IMR-90 (cell line): Measurements from ENCODE around the gene LILRB2. TPM values are rescaled to one million over a fixed set of nuclear protein-coding genes. Genes with fewer than 3 reads are reported as not detected.

Experiments
- ATAC-seq: fragments of 200-7000 bp; cut with Tn5 transposase; 2 replicates; pipeline ENCODE4 v1.9.1; 2020; ENCODE audit warnings: low read depth, mild to moderate bottlenecking, moderate library complexity
- BruUV-seq: library from RNA; stranded (reverse); fragments of 400-500 nt; replicated peaks from 2 replicates; lab custom pipeline; 2021; lab: Mats Ljungman, UMichigan
- CTCF ChIA-PET: fragments of 300-600 bp; formaldehyde crosslinking; extraction: SDS; loops from one replicate; lab custom pipeline; 2021; ENCODE audit warnings: antibody characterized with exemption; lab: Yijun Ruan, JAX
- POLR2A ChIA-PET: fragments of 300-600 bp; sonication (Branson Sonifier 250); formaldehyde crosslinking; loops from one replicate; lab custom pipeline; 2022; ENCODE audit warnings: antibody characterized with exemption; ENCODE audit not compliant: unreplicated experiment; lab: Charles Lee
- DNase-seq: peaks from one replicate; pipeline ENCODE4 v3.0.0; 2013
- H2AFZ ChIP-seq: replicated peaks from 2 replicates; pipeline ENCODE3; 2013; ENCODE audit warnings: low read length, mild to moderate bottlenecking; ENCODE audit not compliant: poor library complexity
- H2AK5ac ChIP-seq: 2 replicates; pipeline ENCODE4 v1.6.1; 2013; ENCODE audit warnings: low read depth, low read length, inconsistent platforms
- H2AK9ac ChIP-seq: replicated peaks from 2 replicates; pipeline ENCODE3; 2013; ENCODE audit warnings: mild to moderate bottlenecking, low read depth, low read length, moderate library complexity; ENCODE audit not compliant: poor library complexity
- H2BK120ac ChIP-seq: 2 replicates; pipeline ENCODE4 v1.6.1; 2013; ENCODE audit warnings: low read depth, low read length, inconsistent platforms
- H2BK15ac ChIP-seq: 3 replicates; pipeline ENCODE4 v1.6.1; 2013; ENCODE audit warnings: low read depth, low read length, inconsistent platforms
- H2BK20ac ChIP-seq: 2 replicates; pipeline ENCODE4 v1.6.1; 2013; ENCODE audit warnings: low read depth, mild to moderate bottlenecking, inconsistent platforms, low read length, moderate library complexity
- H2BK5ac ChIP-seq: 2 replicates; pipeline ENCODE4 v1.6.1; 2013; ENCODE audit warnings: mild to moderate bottlenecking, low read depth, low read length, inconsistent platforms; ENCODE audit not compliant: poor library complexity, severe bottlenecking
- H3K14ac ChIP-seq: replicated peaks from 2 replicates; pipeline ENCODE4 v1.6.1; 2013; ENCODE audit warnings: low read depth, low read length, inconsistent platforms
- H3K18ac ChIP-seq: 2 replicates; pipeline ENCODE4 v1.6.1; 2013; ENCODE audit warnings: low read depth, low read length, control low read depth
- H3K23ac ChIP-seq: 2 replicates; pipeline ENCODE4 v1.6.1; 2013; ENCODE audit warnings: low read depth, low read length, inconsistent platforms
- H3K27ac ChIP-seq: 2 replicates; pipeline ENCODE4 v1.5.1; 2013; ENCODE audit warnings: mild to moderate bottlenecking, control low read depth, low read length; ENCODE audit not compliant: insufficient read depth
- H3K27me3 ChIP-seq: 2 replicates; pipeline ENCODE4 v1.6.1; 2013; ENCODE audit warnings: low read length; ENCODE audit not compliant: control insufficient read depth, insufficient read depth
- H3K36me3 ChIP-seq: 2 replicates; pipeline ENCODE4 v1.6.1; 2013; ENCODE audit warnings: low read length, mixed read lengths; ENCODE audit not compliant: control insufficient read depth, insufficient read depth
- H3K4ac ChIP-seq: 2 replicates; pipeline ENCODE4 v1.6.1; 2013; ENCODE audit warnings: low read depth, low read length, inconsistent platforms
- H3K4me1 ChIP-seq: 2 replicates; pipeline ENCODE4 v1.6.1; 2013; ENCODE audit warnings: low read length, mixed read lengths; ENCODE audit not compliant: control insufficient read depth, insufficient read depth
- H3K4me2 ChIP-seq: 2 replicates; pipeline ENCODE4 v1.6.1; 2013; ENCODE audit warnings: low read depth, mild to moderate bottlenecking, control low read depth, low read length, moderate library complexity
- H3K4me3 ChIP-seq: 2 replicates; pipeline ENCODE4 v1.5.1; 2013; ENCODE audit warnings: low read depth, mild to moderate bottlenecking, control low read depth, low read length, moderate library complexity; ENCODE audit not compliant: insufficient read depth
- H3K56ac ChIP-seq: 2 replicates; pipeline ENCODE4 v1.6.1; 2013; ENCODE audit warnings: low read length, inconsistent platforms; ENCODE audit not compliant: insufficient read depth; ENCODE audit errors: extremely low read depth
- H3K79me1 ChIP-seq, 2 experiments: 2 replicates each; pipeline ENCODE4 v1.6.1; 2013; ENCODE audit warnings: low read length in 2 of 2, inconsistent platforms in 1 of 2, low read depth in 1 of 2
- H3K9ac ChIP-seq: 2 replicates; pipeline ENCODE4 v1.6.1; 2013; ENCODE audit warnings: low read depth, low read length, control low read depth
- H3K9me1 ChIP-seq: 2 replicates; pipeline ENCODE4 v1.6.1; 2013; ENCODE audit warnings: low read length, inconsistent platforms; ENCODE audit not compliant: insufficient read depth
- H3K9me3 ChIP-seq: 2 replicates; pipeline ENCODE4 v1.6.1; 2013; ENCODE audit warnings: low read length; ENCODE audit not compliant: control insufficient read depth, insufficient read depth
- H4K20me1 ChIP-seq: 2 replicates; pipeline ENCODE4 v1.6.1; 2013; ENCODE audit warnings: low read length, inconsistent platforms; ENCODE audit not compliant: insufficient read depth
- H4K5ac ChIP-seq: 2 replicates; pipeline ENCODE4 v1.6.1; 2013; ENCODE audit warnings: mild to moderate bottlenecking, low read depth, low read length, control low read depth
- H4K8ac ChIP-seq, 2 experiments: 2 replicates each; pipeline ENCODE4 v1.6.1; 2013; ENCODE audit warnings: low read depth in 2 of 2, low read length in 2 of 2, control low read depth in 1 of 2, inconsistent platforms in 1 of 2
- H4K91ac ChIP-seq: 2 replicates; pipeline ENCODE4 v1.6.1; 2013; ENCODE audit warnings: low read depth, low read length, inconsistent platforms; ENCODE audit not compliant: insufficient read depth
- CEBPB ChIP-seq: IDR thresholded peaks from 2 replicates; pipeline ENCODE4 v1.6.1; 2012; ENCODE audit warnings: low read depth, low read length, improper control_type of control experiment
- CHD1 ChIP-seq: IDR thresholded peaks from 2 replicates; pipeline ENCODE4 v1.6.1; 2012; ENCODE audit warnings: low read depth, low read length, improper control_type of control experiment
- CTCF ChIP-seq: conservative IDR thresholded peaks from 2 replicates; pipeline ENCODE4 v1.5.1; 2012; ENCODE audit warnings: mild to moderate bottlenecking, low read depth, low read length, improper control_type of control experiment
- ELK1 ChIP-seq: fragments of 150-350 bp; IDR thresholded peaks from 2 replicates; pipeline ENCODE4 v1.6.1; 2016; ENCODE audit warnings: low read depth, mild to moderate bottlenecking, low read length, moderate library complexity, borderline replicate concordance
- FOS ChIP-seq: fragments of 150-350 bp; IDR thresholded peaks from 2 replicates; pipeline ENCODE4 v1.6.1; 2016; ENCODE audit warnings: low read depth, low read length
- MAFK ChIP-seq: IDR thresholded peaks from 2 replicates; pipeline ENCODE4 v1.6.1; 2012; ENCODE audit warnings: low read depth, low read length, improper control_type of control experiment
- MXI1 ChIP-seq: IDR thresholded peaks from 2 replicates; pipeline ENCODE4 v1.6.1; 2012; ENCODE audit warnings: low read depth, mild to moderate bottlenecking, low read length, moderate library complexity, borderline replicate concordance
- NFE2L2 ChIP-seq: fragments of 150-350 bp; IDR thresholded peaks from 2 replicates; pipeline ENCODE4 v1.6.1; 2016; ENCODE audit warnings: low read depth, mild to moderate bottlenecking, low read length
- POLR2A ChIP-seq: IDR thresholded peaks from 2 replicates; pipeline ENCODE4 v1.6.1; 2012; ENCODE audit warnings: mild to moderate bottlenecking, low read depth, low read length
- RCOR1 ChIP-seq: IDR thresholded peaks from 2 replicates; pipeline ENCODE4 v1.6.1; 2012; ENCODE audit warnings: mild to moderate bottlenecking, low read length, improper control_type of control experiment; ENCODE audit not compliant: insufficient replicate concordance
- RFX5 ChIP-seq: IDR thresholded peaks from 2 replicates; pipeline ENCODE4 v1.8.0; 2012; ENCODE audit warnings: low read depth, mild to moderate bottlenecking, low read length, moderate library complexity
- SMC3 ChIP-seq: fragments of 150-350 bp; IDR thresholded peaks from 2 replicates; pipeline ENCODE4 v1.6.1; 2016; ENCODE audit warnings: low read depth, mild to moderate bottlenecking, antibody characterized with exemption, low read length, moderate library complexity
- WGBS, 2 experiments: methylation state at CpG; one replicate each; pipeline versions ENCODE4 v1.1.5 to v1.1.7; 2013; ENCODE audit warnings: missing lambda C conversion rate in 2 of 2; ENCODE audit not compliant: insufficient read length in 1 of 2; ENCODE audit errors: extremely low coverage in 2 of 2; 5-methylcytosine and 5-hydroxymethylcytosine counted together
- dilution Hi-C: fragments of 300-500 bp; cut with HindIII; formaldehyde crosslinking; loops from one replicate; pipeline ENCODE4 v1.14.3; 2018; ENCODE audit warnings: low sequenced_read_pairs; ENCODE audit not compliant: unreplicated experiment
- in situ Hi-C: fragments of 300-500 bp; cut with MboI; formaldehyde crosslinking; loops from 3 replicates; pipeline ENCODE4 v1.14.3; 2019; ENCODE audit warnings: low sequenced_read_pairs, inconsistent platforms, mixed read lengths
- intact Hi-C: fragments of 100-400 bp; cut with micrococcal nuclease; formaldehyde crosslinking; loops from 2 replicates; pipeline ENCODE4 v1.10.0; 2022
- polyA plus RNA-seq, 3 experiments: library from polyadenylated mRNA; depleted of rRNA; stranded (reverse); fragments of >200 nt; gene quantifications; 2 replicates each; pipeline ENCODE4 v1.2.3, GENCODE V29; 2012; ENCODE audit warnings: low replicate concordance in 1 of 3
- total RNA-seq: library from RNA; depleted of rRNA; stranded (reverse); fragments of >200 nt; gene quantifications from 2 replicates; pipeline ENCODE4 v1.2.3, GENCODE V29; 2012
- TF ChIP-seq, protein P1 (sequence below): fragments of 150-350 bp; IDR thresholded peaks from 2 replicates; pipeline ENCODE4 v1.6.1; 2017; ENCODE audit warnings: mild to moderate bottlenecking, antibody characterized with exemption, low read length, low read depth

Gene LILRB2
- total and polyA plus RNA-seq, 2 of the 4 experiments (the other 2 are of a cell fraction): not detected

DNA sequence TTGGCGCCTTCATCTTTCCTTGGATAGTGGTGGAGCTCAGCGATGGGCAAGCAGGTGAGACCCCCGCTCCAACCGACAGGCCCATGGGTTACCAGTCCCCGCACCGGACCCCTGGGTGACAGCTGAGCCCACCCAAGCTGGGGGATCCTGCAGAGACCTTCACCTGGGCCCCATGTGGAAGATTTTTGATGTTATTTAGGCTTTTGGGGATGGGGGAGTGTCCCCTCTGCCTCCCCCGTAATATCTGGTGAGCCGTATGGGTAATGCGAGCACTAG is 37.0 kb upstream of the LILRB2 start:
- Histone ChIP-seq H3K36me3 (no peaks in the 10 kb centered on the region), H2AK5ac (no peak overlapping the region), H3K9me1 (no peaks in the 10 kb centered on the region), H3K4me2 (no peak overlapping the region), H2AFZ (no peak overlapping the region), H3K27me3 (no peaks in the 10 kb centered on the region), H2BK20ac (no peak overlapping the region), H4K8ac (no peak overlapping the region), H3K14ac (no peak overlapping the region), H3K9ac (no peak overlapping the region), H3K23ac (no peak overlapping the region), H3K4me1 (no peaks in the 10 kb centered on the region), H3K9me3 (no peaks in the 10 kb centered on the region; the same call in 1 of the 2 replicates), H4K5ac (no peak overlapping the region), H2BK15ac (no peak overlapping the region), H4K91ac (no peak overlapping the region), H2BK120ac (no peak overlapping the region), H2AK9ac (no peak overlapping the region), H3K79me1 (no peaks in the 10 kb centered on the region), H3K4ac (no peak overlapping the region), H3K56ac (no peak overlapping the region), H3K4me3 (no peak overlapping the region), H4K20me1 (no peaks in the 10 kb centered on the region), H3K27ac (no peak overlapping the region), H2BK5ac (no peak overlapping the region), H3K18ac (no peak overlapping the region)
- ATAC-seq (no peak), DNase-seq (no peak)
- ChIA-PET CTCF (no interaction called here), POLR2A (no interaction called here)
- dilution Hi-C loops: no loop called here
- no peak for TF ChIP-seq CEBPB
- no peak for TF ChIP-seq CTCF
- TF ChIP-seq, protein P1, sequence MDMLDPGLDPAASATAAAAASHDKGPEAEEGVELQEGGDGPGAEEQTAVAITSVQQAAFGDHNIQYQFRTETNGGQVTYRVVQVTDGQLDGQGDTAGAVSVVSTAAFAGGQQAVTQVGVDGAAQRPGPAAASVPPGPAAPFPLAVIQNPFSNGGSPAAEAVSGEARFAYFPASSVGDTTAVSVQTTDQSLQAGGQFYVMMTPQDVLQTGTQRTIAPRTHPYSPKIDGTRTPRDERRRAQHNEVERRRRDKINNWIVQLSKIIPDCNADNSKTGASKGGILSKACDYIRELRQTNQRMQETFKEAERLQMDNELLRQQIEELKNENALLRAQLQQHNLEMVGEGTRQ: no peak
- TF ChIP-seq POLR2A: no peak
- TF ChIP-seq SMC3: no peak
- no peak for TF ChIP-seq MAFK
- no peak for TF ChIP-seq RCOR1
- TF ChIP-seq NFE2L2: no peak
- no peak for TF ChIP-seq CHD1
- TF ChIP-seq RFX5: no peak
- TF ChIP-seq MXI1: no peak
- TF ChIP-seq FOS: no peak
- TF ChIP-seq ELK1: no peak
- intact Hi-C loops: no loop called here
- in situ Hi-C loops: no loop called here
- WGBS, 2 experiments: no CpG with 5 or more reads among the region's 9 CpGs
- BruUV-seq: no TSS peak
